Measurements from ENCODE around the gene BPIFB6. TPM values are rescaled to one million over a fixed set of nuclear protein-coding genes. Genes with fewer than 3 reads are reported as not detected.

Gene BPIFB6
- total and polyA plus RNA-seq, 2 donors (not counting 3 experiments of a cell fraction or from before 2014, with no cell fraction given), result not detected

- Histone ChIP-seq H3K9me3 (replicated peaks; ENCODE audit: control insufficient read depth, insufficient read depth, low read length) (no peaks in the 10 kb centered on the region), H3K4me2 (ENCODE audit: insufficient read depth, low read length) (no peak overlapping the region), H2AFZ (ENCODE audit: low read depth, low read length) (no peak overlapping the region), H4K20me1 (replicated peaks; ENCODE audit: control insufficient read depth, extremely low read depth, insufficient read depth, low read length) (no peaks in the 10 kb centered on the region), H3K79me2 (ENCODE audit: control insufficient read depth, insufficient read depth, low read length) (no peaks in the 10 kb centered on the region), H3K27me3 (ENCODE audit: control insufficient read depth in 2 of 2, insufficient read depth in 2 of 2, low read length in 2 of 2) (no peaks in the 10 kb centered on the region), H3K4me3 (replicated peaks in 1 of 3; ENCODE audit: insufficient read depth in 1 of 3, low read depth in 1 of 3, low read length in 3 of 3) (no peak overlapping the region), H3K4me1 (ENCODE audit: control insufficient read depth, extremely low read depth, insufficient read depth, low read length) (no peaks in the 10 kb centered on the region), H3K36me3 (ENCODE audit: control insufficient read depth in 2 of 2, extremely low read depth in 1 of 2, insufficient read depth in 2 of 2, low read length in 2 of 2) (no peaks in the 10 kb centered on the region), H3K9ac (replicated peaks; ENCODE audit: extremely low read depth, insufficient read depth, low read length) (no peak overlapping the region), H3K9me1 (replicated peaks; ENCODE audit: control insufficient read depth, extremely low read depth, insufficient read depth, low read length) (no peaks in the 10 kb centered on the region), H3K27ac (ENCODE audit: insufficient read depth, low read depth, low read length) (no peak overlapping the region)
- no peak for FAIRE-seq
- TF ChIP-seq POLR2A (IDR thresholded peaks at IDR 0.05; ENCODE audit: low read depth, low read length) (no peak), JUN (IDR thresholded peaks at IDR 0.05; ENCODE audit: borderline replicate concordance, insufficient read depth, insufficient read length, low read depth) (no peak), GATA2 (IDR thresholded peaks at IDR 0.05; ENCODE audit: insufficient read depth, insufficient read length, low read depth, low read length) (no peak), CTCF (IDR thresholded peaks at IDR 0.05; ENCODE audit: extremely low read depth in 1 of 2, insufficient read depth in 1 of 2, low read depth in 1 of 2, low read length in 2 of 2) (no peak)
- ChIA-PET POLR2A (no interaction called here), CTCF (interaction anchor here (0.9 to 1.1 kb wide), 2 partner anchors 8 to 56 kb away, joined by 4 read pairs; no protein-coding TSS in a partner anchor)
- DNase-seq (ENCODE audit: low read depth, low spot score), result no peak
- dilution Hi-C loops (cut with MboI; ENCODE audit: extremely low pct_ligation_motif_present, low sequenced_read_pairs) (no loop called here), intact Hi-C loops (cut with micrococcal nuclease) (no loop called here)
- no TSS peak for BruUV-seq (replicated peaks)
Measured at GRCh38 chr20:33067806-33068205, 36.4 kb downstream of the BPIFB6 start.

DNA sequence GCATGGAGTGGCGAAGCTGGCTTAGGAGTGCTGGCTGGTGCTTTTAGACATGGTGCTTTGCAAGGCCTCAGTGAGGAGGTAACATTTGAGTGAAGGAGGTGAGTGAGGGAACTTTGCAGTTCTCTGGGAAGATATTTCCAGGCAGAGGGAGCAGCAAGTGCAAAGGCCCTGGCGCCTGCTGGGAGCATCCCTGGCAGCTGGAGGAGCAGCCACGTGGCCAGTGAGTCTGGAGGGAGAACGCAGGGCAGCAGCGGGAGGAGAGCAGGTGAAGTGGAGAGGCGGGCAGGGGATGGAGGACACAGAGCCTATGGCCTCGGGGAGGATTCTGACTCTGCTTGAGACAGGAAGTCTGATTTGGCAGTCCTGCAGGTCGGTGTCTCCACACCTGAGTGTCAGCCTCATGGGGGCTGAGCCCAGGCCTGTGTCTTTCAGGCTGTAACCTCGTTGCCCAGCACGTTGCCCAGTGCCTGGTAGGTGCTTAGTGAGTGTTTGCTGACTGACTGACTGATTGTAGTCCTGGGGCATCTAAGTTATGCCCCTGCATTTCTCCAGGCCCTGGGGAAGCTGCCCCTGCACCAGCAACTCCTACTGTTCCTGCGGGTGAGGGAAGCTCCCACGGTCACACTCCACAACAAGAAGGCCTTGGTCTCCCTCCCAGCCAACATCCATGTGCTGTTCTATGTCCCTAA, 36.9 kb downstream of the BPIFB6 start:
- Histone ChIP-seq H3K27ac (ENCODE audit: insufficient read depth, low read depth, low read length) (no peak overlapping the region), H3K4me3 (replicated peaks in 1 of 3; ENCODE audit: insufficient read depth in 1 of 3, low read depth in 1 of 3, low read length in 3 of 3) (no peak overlapping the region), H3K4me2 (ENCODE audit: insufficient read depth, low read length) (no peak overlapping the region), H3K79me2 (ENCODE audit: control insufficient read depth, insufficient read depth, low read length) (no peaks in the 10 kb centered on the region), H2AFZ (ENCODE audit: low read depth, low read length) (no peak overlapping the region), H3K36me3 (ENCODE audit: control insufficient read depth in 2 of 2, extremely low read depth in 1 of 2, insufficient read depth in 2 of 2, low read length in 2 of 2) (no peaks in the 10 kb centered on the region), H3K27me3 (ENCODE audit: control insufficient read depth in 2 of 2, insufficient read depth in 2 of 2, low read length in 2 of 2) (no peaks in the 10 kb centered on the region), H3K4me1 (ENCODE audit: control insufficient read depth, extremely low read depth, insufficient read depth, low read length) (no peaks in the 10 kb centered on the region), H3K9me1 (replicated peaks; ENCODE audit: control insufficient read depth, extremely low read depth, insufficient read depth, low read length) (no peaks in the 10 kb centered on the region), H3K9me3 (replicated peaks; ENCODE audit: control insufficient read depth, insufficient read depth, low read length) (no peaks in the 10 kb centered on the region), H4K20me1 (replicated peaks; ENCODE audit: control insufficient read depth, extremely low read depth, insufficient read depth, low read length) (no peaks in the 10 kb centered on the region), H3K9ac (replicated peaks; ENCODE audit: extremely low read depth, insufficient read depth, low read length) (no peak overlapping the region)
- DNase-seq (ENCODE audit: low read depth, low spot score), result no peak
- FAIRE-seq, result no peak
- POLR2A ChIA-PET, result no interaction called here
- CTCF ChIA-PET, result interaction anchor here (1.1 kb wide), 1 partner anchor 57 kb away, joined by 4 read pairs; no protein-coding TSS in a partner anchor
- intact Hi-C loops (cut with micrococcal nuclease) (no loop called here), dilution Hi-C loops (cut with MboI; ENCODE audit: extremely low pct_ligation_motif_present, low sequenced_read_pairs) (no loop called here)
- no TSS peak for BruUV-seq (replicated peaks)
- TF ChIP-seq POLR2AphosphoS5 (IDR thresholded peaks at IDR 0.05; ENCODE audit: insufficient read depth, low read depth, low read length) (no peak), JUN (IDR thresholded peaks at IDR 0.05; ENCODE audit: borderline replicate concordance, insufficient read depth, insufficient read length, low read depth) (no peak), GATA2 (IDR thresholded peaks at IDR 0.05; ENCODE audit: insufficient read depth, insufficient read length, low read depth, low read length) (no peak), EZH2 (IDR thresholded peaks at IDR 0.05; ENCODE audit: borderline replicate concordance, low read depth, low read length, severe bottlenecking) (no peak), CTCF (IDR thresholded peaks at IDR 0.05; ENCODE audit: extremely low read depth in 1 of 2, insufficient read depth in 1 of 2, low read depth in 1 of 2, low read length in 2 of 2) (no peak), POLR2A (IDR thresholded peaks at IDR 0.05; ENCODE audit: low read depth, low read length) (no peak), MYC (IDR thresholded peaks at IDR 0.05; ENCODE audit: low read depth, low read length) (no peak), FOS (IDR thresholded peaks at IDR 0.05; ENCODE audit: borderline replicate concordance, insufficient read depth, low read length) (no peak)
- TF ChIP-seq, protein P1, sequence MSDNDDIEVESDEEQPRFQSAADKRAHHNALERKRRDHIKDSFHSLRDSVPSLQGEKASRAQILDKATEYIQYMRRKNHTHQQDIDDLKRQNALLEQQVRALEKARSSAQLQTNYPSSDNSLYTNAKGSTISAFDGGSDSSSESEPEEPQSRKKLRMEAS (IDR thresholded peaks at IDR 0.05; ENCODE audit: insufficient read depth, insufficient read length), result no peak

Measured in endothelial cell of umbilical vein (primary cell).